Body of pancreas (tissue), 4 donors: ENCODE data around the gene AGAP3.

ENCODE experiments used
- POLR2A ChIP-seq, 3 donors: fragments of 450-650 bp; IDR thresholded peaks; one replicate each; pipeline ENCODE4 v1.6.1; 2016; ENCODE audit warnings: antibody characterized with exemption in 3 of 3, mild to moderate bottlenecking in 2 of 3
- TF ChIP-seq, protein P1 (sequence below), 7 experiments: fragments of 450-650 bp in 4 of 7; fragments of 200-600 bp in 3 of 7; sonication (generic) in 3 of 7; IDR thresholded peaks; one replicate each; pipeline ENCODE4 v1.5.1; 2016 to 2019; ENCODE audit warnings: antibody characterized with exemption in 7 of 7

DNA sequence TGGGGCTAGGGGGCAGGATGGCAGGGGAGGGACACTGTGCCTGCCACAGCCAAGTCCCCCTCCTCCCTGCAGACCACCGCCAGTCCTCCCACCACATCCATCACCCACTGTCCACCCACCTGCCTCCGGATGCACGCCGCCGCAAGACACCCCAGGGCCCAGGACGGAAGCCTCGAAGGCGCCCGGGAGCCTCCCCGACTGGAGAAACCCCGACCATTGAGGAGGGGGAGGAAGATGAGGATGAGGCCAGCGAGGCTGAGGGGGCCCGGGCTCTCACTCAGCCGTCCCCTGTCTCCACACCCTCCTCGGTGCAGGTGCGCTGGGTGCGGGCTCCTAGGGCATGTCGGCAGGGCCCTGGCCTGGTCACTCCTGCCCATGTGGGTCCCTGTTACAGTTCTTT lies 21.8 kb upstream of the AGAP3 start:
- TF ChIP-seq, protein P1, sequence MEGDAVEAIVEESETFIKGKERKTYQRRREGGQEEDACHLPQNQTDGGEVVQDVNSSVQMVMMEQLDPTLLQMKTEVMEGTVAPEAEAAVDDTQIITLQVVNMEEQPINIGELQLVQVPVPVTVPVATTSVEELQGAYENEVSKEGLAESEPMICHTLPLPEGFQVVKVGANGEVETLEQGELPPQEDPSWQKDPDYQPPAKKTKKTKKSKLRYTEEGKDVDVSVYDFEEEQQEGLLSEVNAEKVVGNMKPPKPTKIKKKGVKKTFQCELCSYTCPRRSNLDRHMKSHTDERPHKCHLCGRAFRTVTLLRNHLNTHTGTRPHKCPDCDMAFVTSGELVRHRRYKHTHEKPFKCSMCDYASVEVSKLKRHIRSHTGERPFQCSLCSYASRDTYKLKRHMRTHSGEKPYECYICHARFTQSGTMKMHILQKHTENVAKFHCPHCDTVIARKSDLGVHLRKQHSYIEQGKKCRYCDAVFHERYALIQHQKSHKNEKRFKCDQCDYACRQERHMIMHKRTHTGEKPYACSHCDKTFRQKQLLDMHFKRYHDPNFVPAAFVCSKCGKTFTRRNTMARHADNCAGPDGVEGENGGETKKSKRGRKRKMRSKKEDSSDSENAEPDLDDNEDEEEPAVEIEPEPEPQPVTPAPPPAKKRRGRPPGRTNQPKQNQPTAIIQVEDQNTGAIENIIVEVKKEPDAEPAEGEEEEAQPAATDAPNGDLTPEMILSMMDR (IDR thresholded peaks at IDR 0.05) = no peak
- no peak for TF ChIP-seq POLR2A (IDR thresholded peaks at IDR 0.05)
